Raji (cell line): Measurements from ENCODE around the gene ELOB.

Experiments used
- POLR2A ChIP-seq: IDR thresholded peaks from 2 replicates; pipeline ENCODE4 v1.6.1; 2011; ENCODE audit warnings: low read depth, low read length, control low read depth; ENCODE audit not compliant: insufficient read depth

The ELOB gene

GRCh38 chr16:2816751-2817339 lies 39.8 kb upstream of the ELOB start, which contains the start of gene PRSS21:
Gene PRSS21 (plus strand): TSS chr16:2817237. CDS start chr16:2817269, 32 bp downstream.
- TF ChIP-seq POLR2A, result no peak

DNA sequence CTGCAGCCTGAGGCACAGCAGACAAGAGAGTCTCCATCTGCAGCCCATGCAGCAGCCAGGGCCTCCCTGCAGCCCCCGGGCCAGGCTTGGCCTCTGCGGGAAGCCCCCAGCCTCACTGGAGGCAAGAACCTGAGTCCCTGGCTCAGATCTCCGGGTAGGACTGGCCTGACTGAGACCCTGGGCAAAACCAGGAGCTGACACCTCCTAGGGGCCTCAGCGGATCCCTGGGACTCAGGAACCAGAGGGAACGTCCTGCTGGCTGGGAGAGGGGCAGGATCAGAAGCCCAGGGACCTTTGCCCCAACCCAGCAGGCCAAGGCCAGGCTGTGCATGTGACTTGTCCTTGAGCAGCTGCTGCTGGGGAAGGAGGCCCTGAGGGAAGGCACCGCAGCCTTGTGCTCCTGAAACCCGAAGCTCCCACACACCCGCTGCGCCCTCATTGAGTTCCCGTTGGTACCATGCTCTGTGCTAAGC lies 38.3 kb upstream of the ELOB start:
- no peak for TF ChIP-seq POLR2A

DNA sequence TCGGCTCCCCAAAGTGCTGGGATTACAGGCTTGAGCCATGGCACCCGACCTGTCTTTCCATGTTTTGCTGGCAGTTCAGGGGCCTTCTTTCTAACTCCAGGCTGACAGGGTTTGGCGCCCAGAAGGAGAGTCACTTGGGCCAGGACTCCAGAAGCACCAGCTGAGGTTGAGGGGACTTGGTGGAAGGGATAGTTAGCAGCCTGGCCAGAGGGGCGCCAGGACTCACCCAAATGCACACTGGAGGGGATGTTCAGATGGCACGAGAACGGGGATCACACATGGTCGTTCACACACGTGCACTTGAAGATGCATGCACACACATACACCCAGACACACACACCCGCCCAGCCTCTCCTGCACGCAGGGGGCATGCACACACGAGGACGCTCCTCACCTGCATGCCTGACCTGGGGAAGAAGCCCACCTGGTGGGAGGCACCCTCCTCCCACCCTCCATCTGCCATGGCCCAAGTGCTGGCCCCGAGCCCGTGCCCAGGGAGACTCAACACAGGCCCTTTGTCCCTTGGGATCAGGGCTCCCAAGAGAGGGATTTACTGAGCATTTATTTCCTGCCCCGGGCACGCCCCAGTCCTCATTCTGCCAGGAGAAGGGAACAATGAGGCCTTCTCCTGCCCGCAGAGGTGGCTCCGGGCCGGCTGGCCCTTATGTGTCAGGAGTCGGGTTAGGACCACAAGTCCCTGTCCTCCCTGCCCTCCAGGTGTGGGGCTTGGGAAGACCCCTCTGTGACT lies 37.6 kb upstream of the ELOB start:
- TF ChIP-seq POLR2A, result no peak

- TF ChIP-seq POLR2A, result no peak
Measured at GRCh38 chr16:2813771-2814221, 36.7 kb upstream of the ELOB start.

DNA sequence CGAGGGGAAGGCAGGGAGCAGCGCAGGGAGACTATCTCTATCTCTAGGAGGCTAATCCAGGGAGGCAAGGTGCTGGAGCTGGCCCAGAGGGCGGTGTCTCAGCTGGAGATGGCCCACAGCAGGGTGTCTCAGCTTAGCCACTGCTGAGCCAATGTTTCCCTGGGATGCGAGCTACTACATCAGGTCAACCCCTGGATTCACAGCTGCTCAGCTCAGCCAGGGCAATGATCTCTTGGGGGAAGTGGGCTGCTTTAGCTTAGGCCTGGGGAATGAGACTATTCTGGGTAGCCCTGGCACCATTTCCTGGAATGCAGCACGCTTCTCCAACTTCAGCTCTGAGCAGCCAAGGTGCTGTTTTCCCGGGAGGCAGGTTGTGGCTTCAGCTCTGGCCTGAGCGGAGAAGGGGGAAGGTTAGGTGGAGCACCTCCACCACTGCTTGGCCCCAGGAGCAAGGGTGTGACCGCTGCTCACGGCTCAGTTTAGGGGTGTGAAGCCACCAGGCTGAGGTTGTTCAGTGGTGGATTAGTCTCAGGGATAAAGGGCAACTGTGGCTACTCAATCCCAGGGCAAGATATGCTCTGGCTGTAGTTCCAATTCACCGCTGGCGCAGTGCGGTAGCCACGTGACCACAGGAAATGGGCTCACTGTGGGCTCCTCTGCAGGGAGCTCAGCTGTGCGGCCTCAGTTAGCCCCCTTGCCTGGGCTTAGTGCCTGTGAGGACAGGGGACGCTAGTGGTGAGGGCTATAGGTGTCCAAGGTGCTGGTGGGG lies 34.8 kb upstream of the ELOB start:
- no peak for TF ChIP-seq POLR2A

DNA sequence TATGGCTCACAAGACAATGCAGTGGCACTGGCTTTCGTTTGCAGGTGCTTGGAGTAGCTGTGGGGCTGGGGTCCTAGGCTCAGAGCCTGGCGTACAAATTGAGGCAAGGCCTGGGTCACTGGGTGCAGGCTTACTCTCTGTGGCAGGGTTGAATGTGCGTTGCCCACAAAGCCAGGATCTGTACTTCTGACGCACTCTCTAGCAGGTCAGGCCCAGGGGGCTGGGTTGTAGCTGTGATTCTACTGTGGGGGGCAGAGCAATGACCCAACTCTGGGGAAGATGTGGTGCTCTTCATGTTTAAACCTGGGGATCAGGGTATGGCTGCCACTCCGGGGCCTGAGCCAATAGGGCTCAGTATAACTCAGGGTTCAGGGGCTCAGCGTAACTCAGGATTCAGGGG lies 33.6 kb upstream of the ELOB start:
- TF ChIP-seq POLR2A, result no peak

DNA sequence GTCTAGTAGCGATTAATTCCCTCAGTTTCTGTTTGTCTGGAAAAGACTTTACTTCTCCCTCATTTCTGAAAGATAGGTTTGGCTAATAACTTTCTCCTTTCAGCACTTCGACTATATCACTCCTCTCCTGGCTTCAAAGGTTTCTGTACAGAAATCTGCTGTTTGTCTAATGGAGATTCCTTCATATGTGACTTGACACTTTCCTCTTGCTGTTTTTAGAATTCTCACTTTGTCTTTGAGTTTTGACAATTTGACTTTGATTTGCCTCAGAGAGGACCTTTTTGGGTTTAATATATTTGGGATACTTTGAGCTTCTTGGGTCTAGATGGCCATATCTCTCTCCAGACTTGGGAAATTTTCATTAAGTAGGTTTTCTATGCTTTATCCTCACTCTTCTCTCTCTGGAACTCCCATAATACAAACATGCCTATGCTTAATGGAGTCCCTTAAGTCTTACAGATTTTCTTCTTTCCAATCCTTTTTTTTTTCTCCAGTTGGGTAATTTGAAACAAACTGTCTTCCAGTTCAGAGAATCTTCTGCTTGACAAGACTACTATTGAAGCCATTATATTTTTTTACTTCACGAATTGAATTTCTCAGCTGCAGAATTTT lies 32.2 kb upstream of the ELOB start:
- no peak for TF ChIP-seq POLR2A

- no peak for TF ChIP-seq POLR2A
Measured at GRCh38 chr16:2808181-2808580, 31.1 kb upstream of the ELOB start.

- no peak for TF ChIP-seq POLR2A
Measured at GRCh38 chr16:2806286-2806685, 29.2 kb upstream of the ELOB start.

GRCh38 chr16:2804728-2805127 lies 27.6 kb upstream of the ELOB start:
- no peak for TF ChIP-seq POLR2A

DNA sequence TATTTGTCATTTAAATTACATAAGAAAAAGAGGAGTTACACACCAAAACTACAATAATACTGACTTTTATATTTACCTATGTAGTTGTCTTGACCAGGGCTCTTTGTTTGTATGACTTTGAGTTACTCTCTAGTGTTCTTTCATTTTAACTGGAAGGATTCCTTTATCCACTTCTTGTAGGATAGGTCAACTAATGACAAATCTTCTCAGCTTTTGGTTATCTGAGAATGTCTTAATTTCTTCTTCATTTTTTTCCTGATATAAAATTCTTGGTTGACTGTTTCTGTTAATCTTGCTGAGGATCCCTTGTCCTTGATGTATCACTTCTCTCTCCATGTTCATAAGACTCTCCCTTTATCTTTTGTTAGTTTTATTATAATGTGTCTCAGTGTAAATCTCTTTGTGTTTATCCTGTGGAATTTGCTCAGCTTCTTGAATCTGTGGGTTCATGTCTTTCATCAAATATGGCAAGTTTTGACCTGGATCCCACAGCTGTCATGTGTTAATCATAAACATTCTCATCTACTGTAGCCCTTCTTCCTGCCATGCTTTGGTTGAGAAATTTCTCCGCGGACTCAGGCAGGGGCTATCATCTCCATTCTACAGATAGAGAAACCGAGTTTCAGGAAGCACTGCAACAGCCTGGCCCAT lies 26.6 kb upstream of the ELOB start:
- no peak for TF ChIP-seq POLR2A

GRCh38 chr16:2799859-2800226 lies 22.8 kb upstream of the ELOB start:
- no peak for TF ChIP-seq POLR2A

DNA sequence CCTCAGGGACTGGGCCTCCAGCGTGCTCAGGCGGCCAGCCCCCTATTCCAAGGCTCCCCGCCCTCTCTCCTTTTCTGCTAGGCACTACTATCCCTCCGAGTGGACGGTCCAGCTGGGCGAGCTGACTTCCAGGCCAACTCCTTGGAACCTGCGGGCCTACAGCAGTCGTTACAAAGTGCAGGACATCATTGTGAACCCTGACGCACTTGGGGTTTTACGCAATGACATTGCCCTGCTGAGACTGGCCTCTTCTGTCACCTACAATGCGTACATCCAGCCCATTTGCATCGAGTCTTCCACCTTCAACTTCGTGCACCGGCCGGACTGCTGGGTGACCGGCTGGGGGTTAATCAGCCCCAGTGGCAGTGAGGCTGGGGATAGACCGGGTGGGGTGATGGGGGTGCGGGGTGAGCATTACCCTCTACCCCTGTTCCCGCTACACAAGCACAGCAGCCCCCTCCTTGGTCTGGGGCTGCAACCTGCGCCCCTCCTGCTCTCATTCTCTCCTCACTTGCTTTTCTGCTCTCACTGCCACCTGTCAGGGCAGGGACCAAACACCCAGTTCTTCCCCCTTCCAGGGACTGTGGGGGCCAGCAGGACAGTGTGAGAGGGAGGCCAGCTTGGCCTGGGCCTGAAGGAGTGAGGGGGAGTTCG lies 22.3 kb upstream of the ELOB start:
- TF ChIP-seq POLR2A, result no peak

DNA sequence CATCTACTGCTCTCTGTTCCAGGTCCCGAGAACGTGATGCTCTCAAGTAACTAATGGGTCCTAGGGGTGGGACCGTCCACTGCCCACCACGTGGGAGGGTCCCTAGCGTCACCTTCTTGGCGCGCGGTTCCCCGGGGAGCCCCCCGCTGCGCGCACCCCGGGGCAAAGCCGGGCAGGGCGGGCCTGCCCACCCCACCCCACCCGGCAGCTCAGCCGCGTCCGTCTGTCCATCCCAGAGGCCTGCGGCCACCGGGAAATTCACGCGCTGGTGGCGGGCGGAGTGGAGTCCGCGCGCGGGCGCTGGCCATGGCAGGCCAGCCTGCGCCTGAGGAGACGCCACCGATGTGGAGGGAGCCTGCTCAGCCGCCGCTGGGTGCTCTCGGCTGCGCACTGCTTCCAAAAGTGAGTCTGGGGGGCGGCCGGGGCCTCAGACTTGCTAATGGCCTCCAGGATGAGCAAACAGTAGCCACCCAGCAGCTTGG lies 21.7 kb upstream of the ELOB start:
- no peak for TF ChIP-seq POLR2A
